Body of pancreas (tissue), 4 donors: ENCODE data around the gene EVA1A. TPM values are rescaled to one million over a fixed set of nuclear protein-coding genes. Genes with fewer than 3 reads are reported as not detected.

Experiments
- ATAC-seq: fragments of 150-250 bp; one replicate; pipeline ENCODE4 v1.9.1; 2016
- DNase-seq, 4 donors: peaks; one replicate each; pipeline ENCODE4 v3.0.0-alpha.2; 2019
- H3K27ac ChIP-seq, 4 donors: fragments of 200-600 bp; sonication (generic); 1 replicate in 3 of 4; 2 replicates in 1 of 4; pipeline versions ENCODE4 v1.5.1 to v1.6.1; 2016 to 2019; ENCODE audit warnings: mild to moderate bottlenecking in 1 of 4, mixed read lengths in 1 of 4, moderate library complexity in 1 of 4
- H3K27me3 ChIP-seq, 2 donors: fragments of 200-600 bp; sonication (generic); one replicate each; pipeline ENCODE4 v1.6.0; 2016; ENCODE audit warnings: mild to moderate bottlenecking in 1 of 2
- H3K36me3 ChIP-seq, 2 donors: fragments of 200-600 bp; sonication (generic); replicated peaks in 1 of 2; 2 replicates each; pipeline ENCODE4 v1.5.1; 2016; ENCODE audit warnings: low read depth in 2 of 2; ENCODE audit not compliant: insufficient read depth in 1 of 2
- H3K4me1 ChIP-seq: fragments of 200-600 bp; sonication (generic); one replicate; pipeline ENCODE4 v1.6.0; 2016
- H3K4me3 ChIP-seq, 2 donors: fragments of 200-600 bp; sonication (generic); 1 replicate in 1 of 2; 2 replicates in 1 of 2; pipeline ENCODE4 v1.5.1; 2016 to 2019
- H3K9me3 ChIP-seq, 3 donors: fragments of 200-600 bp; sonication (generic); 1 replicate in 2 of 3; 2 replicates in 1 of 3; pipeline ENCODE4 v1.5.1; 2016
- POLR2A ChIP-seq, 3 donors: fragments of 450-650 bp; IDR thresholded peaks; one replicate each; pipeline ENCODE4 v1.6.1; 2016; ENCODE audit warnings: antibody characterized with exemption in 3 of 3, mild to moderate bottlenecking in 2 of 3
- WGBS, 2 donors: methylation state at CpG; one replicate each; pipeline ENCODE4 v1.1.5; 2017; 5-methylcytosine and 5-hydroxymethylcytosine counted together
- intact Hi-C: fragments of 100-400 bp; cut with DNase I; formaldehyde crosslinking; loops from one replicate; pipeline ENCODE4 v1.15.1; 2023
- total RNA-seq, 2 donors: library from RNA; depleted of rRNA; stranded (reverse); fragments of >200 nt; gene quantifications; one replicate each; pipeline ENCODE4 v1.1.0, GENCODE V29; 2016
- TF ChIP-seq, protein P1 (sequence below), 7 experiments: fragments of 450-650 bp in 4 of 7; fragments of 200-600 bp in 3 of 7; sonication (generic) in 3 of 7; IDR thresholded peaks; one replicate each; pipeline ENCODE4 v1.5.1; 2016 to 2019; ENCODE audit warnings: antibody characterized with exemption in 7 of 7

Gene EVA1A
- total RNA-seq, 2 donors from 2014 or later, result 27.5 to 31.3 TPM

DNA sequence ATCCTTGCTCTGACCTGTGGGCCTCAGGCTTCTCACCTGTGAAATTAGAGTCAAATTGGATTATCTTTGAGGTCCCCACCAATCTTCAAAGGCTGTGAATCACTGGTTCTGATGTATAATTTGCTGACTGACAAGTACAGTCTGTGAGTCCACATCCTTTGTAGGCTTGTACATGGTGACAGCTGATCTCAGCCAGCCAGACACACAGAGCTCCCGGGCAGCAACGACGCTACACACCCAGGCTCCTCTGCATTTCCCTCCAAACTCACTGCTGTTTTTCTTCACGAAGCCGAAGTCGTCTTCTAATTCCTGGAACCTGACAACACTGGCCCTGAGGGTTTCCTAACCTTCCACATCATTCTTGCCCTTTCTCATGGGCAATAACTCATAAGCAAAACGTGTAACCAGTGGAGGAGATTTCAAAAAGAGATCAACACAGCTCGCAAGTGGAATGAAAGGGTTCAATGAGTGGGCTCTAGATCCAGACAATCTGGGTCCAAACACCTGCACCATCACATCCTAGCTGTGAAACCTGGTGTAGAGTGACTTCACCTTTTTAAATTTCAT, 37.9 kb upstream of the EVA1A start:
- intact Hi-C loops, result no loop called here

DNA sequence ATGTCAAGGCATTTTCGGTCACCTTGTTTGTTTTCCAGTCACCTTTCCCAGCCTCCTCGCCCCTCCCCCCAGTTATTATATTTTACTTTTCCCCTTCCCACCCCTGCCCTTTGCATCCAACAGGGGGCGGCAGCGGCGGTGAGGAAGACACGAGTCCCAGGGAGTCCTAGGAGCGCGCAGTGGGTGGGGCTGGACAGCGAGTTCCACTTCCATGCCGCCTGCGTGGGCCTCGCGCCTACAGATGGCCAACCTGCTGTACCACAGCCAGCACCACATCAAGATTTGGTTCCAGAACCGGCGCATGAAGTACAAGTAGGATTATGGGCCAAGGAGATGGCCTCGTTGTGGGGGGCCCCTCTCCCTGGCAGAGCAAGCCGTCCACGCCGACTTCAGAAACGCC, 37.2 kb upstream of the EVA1A start:
- Histone ChIP-seq H3K27me3 (no peaks in the 10 kb centered on the region), H3K9me3 (no peaks in the 10 kb centered on the region), H3K4me1 (peaks cover 6% of the 10 kb centered on the region), H3K36me3 (no peaks in the 10 kb centered on the region), H3K4me3 (no peak overlapping the region), H3K27ac (no peak overlapping the region)
- TF ChIP-seq, protein P1, sequence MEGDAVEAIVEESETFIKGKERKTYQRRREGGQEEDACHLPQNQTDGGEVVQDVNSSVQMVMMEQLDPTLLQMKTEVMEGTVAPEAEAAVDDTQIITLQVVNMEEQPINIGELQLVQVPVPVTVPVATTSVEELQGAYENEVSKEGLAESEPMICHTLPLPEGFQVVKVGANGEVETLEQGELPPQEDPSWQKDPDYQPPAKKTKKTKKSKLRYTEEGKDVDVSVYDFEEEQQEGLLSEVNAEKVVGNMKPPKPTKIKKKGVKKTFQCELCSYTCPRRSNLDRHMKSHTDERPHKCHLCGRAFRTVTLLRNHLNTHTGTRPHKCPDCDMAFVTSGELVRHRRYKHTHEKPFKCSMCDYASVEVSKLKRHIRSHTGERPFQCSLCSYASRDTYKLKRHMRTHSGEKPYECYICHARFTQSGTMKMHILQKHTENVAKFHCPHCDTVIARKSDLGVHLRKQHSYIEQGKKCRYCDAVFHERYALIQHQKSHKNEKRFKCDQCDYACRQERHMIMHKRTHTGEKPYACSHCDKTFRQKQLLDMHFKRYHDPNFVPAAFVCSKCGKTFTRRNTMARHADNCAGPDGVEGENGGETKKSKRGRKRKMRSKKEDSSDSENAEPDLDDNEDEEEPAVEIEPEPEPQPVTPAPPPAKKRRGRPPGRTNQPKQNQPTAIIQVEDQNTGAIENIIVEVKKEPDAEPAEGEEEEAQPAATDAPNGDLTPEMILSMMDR (IDR thresholded peaks at IDR 0.05), result no peak
- TF ChIP-seq POLR2A (IDR thresholded peaks at IDR 0.05), result no peak
- no peak for DNase-seq
- WGBS, 2 donors, result 91 to 92% methylated on average over 17 to 20 of the region's 20 CpGs
- ATAC-seq, result no peak
- intact Hi-C loops, result no loop called here

More for the DNA sequence above, 37.9 kb upstream of the EVA1A start:
- TF ChIP-seq POLR2A (IDR thresholded peaks at IDR 0.05), result no peak
- TF ChIP-seq, protein P1 (IDR thresholded peaks at IDR 0.05), result no peak
- no peaks in the 10 kb centered on the region for H3K9me3 ChIP-seq
- no peaks in the 10 kb centered on the region for H3K27me3 ChIP-seq
- ATAC-seq (no peak), DNase-seq (no peak)
- no peak overlapping the region for H3K27ac ChIP-seq
- H3K4me1 ChIP-seq, result peaks cover 6% of the 10 kb centered on the region
- H3K4me3 ChIP-seq, result no peak overlapping the region
- H3K36me3 ChIP-seq, result no peaks in the 10 kb centered on the region
- 90 to 91% methylated on average over 8 of the region's 8 CpGs for WGBS, 2 donors

DNA sequence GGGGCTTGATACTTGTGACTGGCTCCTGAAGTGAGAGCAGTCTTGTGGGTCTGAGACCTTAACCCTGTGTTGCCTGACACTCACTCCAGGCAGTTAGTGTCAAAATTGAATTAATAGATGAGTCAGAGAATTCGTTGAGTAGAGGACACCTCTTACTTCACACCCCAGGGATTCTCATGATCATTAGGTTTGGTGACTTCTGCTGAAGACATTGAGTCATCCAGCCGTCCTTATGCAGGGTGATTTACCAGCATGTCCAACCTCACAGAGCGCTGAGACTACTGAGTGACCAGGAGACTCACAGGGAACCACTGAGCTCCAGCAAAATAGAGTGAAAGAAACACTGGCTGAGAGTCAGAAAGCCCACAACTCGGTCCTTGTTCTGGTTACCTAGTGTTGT, 36.0 kb upstream of the EVA1A start:
- intact Hi-C loops, result no loop called here
- no peak for ATAC-seq
- TF ChIP-seq POLR2A (IDR thresholded peaks at IDR 0.05), result no peak
- TF ChIP-seq, protein P1 (IDR thresholded peaks at IDR 0.05), result no peak
- Histone ChIP-seq H3K4me3 (no peak overlapping the region), H3K4me1 (peaks cover 9% of the 10 kb centered on the region), H3K27ac (no peak overlapping the region), H3K36me3 (no peaks in the 10 kb centered on the region), H3K9me3 (no peaks in the 10 kb centered on the region), H3K27me3 (no peaks in the 10 kb centered on the region)
- DNase-seq, result no peak
- WGBS, 2 donors, result 72 to 84% methylated on average over 4 of the region's 4 CpGs

DNA sequence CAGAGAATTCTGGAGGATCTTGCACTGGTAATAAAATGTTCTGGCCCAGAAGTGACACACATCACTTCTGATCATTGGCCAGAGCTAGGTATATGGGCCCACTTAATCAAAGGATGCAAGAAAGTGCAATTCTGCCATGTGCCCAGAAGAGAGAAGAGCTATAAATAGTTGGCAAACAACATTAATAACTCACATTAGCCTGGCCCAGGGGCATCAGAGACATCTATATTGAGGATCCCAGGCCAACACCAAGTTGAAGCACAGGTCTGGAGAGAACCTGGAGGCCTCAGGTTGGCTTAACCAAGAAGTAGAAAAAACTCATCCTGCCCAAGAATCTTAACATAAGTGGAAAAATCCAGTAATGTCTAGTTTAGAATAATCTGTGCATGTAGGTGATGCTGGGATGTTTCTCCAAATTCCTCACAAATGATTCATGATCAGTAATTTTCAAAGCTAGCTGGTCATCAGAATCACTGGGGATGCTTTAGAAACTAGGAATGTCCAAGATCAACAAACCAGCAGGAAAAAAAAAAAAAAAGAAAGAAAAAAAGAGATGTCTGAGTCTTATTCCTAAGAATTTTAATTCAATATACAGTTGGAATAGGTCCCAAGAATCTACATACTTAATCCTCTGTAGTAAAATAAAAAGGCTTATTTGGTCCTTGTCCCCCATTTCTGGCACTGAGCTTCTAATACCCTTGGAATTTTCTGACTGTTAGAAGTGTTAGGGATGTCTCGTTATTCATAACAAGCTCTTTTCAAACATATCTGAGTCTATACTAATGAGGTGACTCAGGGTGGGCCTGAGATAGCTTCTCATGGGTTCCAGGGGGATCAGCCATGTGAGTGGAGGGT, 35.0 kb upstream of the EVA1A start:
- intact Hi-C loops, result no loop called here
- no peaks in the 10 kb centered on the region for H3K9me3 ChIP-seq
- 76 to 89% methylated on average over 1 of the region's 1 CpG for WGBS, 2 donors
- no peaks in the 10 kb centered on the region for H3K36me3 ChIP-seq
- H3K4me3 ChIP-seq, result no peak overlapping the region
- H3K4me1 ChIP-seq, result peaks cover 10% of the 10 kb centered on the region
- no peak for DNase-seq
- H3K27ac ChIP-seq, result no peak overlapping the region
- TF ChIP-seq, protein P1 (IDR thresholded peaks at IDR 0.05), result no peak
- no peak for TF ChIP-seq POLR2A (IDR thresholded peaks at IDR 0.05)
- ATAC-seq, result no peak
- no peaks in the 10 kb centered on the region for H3K27me3 ChIP-seq
